ENCODE results near the gene ASCL2.

The ASCL2 gene, protein sequence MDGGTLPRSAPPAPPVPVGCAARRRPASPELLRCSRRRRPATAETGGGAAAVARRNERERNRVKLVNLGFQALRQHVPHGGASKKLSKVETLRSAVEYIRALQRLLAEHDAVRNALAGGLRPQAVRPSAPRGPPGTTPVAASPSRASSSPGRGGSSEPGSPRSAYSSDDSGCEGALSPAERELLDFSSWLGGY

DNA sequence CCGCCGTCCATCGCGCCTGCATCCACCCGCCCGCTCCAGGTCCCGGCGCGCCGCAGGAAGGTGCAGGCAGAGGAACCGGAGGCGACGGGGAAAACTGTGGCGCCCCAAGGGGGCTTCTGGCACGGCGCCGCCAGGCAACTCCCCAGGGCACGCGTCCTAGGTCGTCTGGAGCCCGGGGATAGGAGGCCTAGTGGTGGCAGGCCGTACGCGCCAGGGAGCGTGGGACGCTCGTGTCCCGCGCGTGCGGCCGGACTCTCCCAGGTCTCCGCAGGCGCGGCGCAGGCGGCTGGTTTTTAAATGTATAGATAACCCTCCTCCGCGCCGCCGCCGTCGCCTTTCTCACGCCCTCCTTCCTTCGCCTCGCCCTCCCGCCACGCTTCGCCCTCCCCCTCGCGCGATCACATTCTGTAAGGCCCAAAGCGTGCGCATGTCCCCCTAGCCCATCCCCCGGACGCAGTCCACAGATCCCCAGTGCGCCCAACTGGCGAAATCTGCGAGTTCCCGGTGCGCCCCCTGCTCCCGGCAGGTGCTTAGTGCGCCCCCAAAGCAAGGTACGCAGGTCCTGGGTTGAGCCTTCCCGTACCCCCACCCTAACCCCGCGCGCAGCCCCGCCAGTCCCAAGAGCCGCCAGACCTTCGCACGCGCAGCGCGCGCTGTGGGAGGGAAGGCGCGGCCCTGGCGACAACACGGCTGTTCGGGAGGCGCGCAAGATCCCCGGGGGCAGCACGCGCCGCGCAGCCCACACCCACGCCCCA, at the start of gene ASCL2:
TSS of gene ASCL2 (minus strand) at position 267 of the 755 bp plus-strand sequence. CDS start at position 11, 256 bp downstream.
- in situ Hi-C loops (cut with MboI; ENCODE audit: low sequenced_read_pairs) = no loop called here

DNA sequence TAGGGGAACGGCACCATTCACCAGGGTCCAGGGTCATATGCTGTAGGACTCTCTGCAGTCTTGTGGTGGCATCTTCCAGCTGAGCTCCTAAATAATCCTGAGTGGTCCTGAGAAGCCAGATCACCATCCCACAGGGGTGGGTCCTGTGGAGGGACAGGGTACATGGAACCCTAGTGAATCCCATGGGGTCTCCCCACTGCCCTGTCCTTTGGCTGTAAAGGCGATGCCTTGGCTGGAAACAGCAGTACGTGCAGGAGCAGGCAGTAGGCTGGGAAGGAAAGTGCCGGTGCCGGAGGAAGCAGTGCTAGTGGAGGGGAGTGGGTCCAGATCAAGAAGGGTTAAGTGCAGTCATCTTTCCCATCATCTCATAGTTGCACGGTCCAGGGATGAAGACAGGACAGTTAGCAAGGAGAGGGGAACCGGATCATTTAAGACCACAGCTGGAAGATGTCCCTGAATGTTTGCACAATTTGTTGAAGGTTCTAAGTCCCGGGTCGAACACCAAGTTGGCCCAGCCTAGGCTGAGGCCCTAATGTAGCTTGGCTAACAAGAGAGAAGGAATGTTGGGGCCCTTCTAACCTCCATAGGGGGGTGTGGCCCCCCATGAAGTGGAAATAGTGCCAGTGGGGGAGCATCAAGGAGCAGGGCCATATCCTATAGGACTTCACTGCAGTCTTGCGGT, 49.5 kb upstream of the ASCL2 start:
- in situ Hi-C loops (cut with MboI; ENCODE audit: low sequenced_read_pairs) = no loop called here

DNA sequence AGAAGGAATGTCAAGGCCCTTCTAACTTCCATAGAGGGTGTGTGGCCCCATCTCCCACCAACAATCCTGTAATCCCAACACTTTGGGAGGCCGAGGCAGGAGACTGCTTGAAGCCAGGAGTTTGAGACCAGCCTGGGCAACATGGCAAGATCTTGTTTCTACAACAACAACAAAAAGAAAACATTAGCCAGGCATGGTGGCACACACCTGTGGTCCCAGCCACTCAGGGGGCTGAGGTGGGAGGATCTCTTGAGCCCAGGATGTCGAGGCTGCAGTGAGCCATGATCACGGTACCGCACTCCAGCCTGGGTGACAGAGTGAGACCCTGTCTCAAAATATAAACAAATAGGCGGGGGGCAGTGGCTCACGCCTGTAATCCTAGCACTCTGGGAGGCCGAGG, 48.3 kb upstream of the ASCL2 start:
- in situ Hi-C loops (cut with MboI; ENCODE audit: low sequenced_read_pairs) = no loop called here

DNA sequence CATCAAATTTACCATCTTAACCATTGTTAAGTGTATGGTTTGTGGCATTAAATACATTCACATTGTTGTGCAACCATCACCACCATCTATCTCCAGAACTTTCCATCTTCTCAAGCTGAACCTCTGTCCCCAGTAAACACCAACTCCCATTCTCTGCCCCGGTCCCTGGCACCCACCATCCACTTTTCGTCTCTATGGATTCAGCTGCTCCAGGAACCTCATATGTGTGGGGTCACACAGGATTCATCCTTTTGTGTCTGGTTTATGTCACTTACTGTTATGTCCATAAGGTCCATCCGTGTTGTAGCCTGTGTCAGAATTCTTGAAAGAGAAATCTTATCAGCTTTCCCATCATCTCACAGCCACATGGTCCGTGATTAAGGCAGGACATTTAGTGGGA, 47.7 kb upstream of the ASCL2 start:
- in situ Hi-C loops (cut with MboI; ENCODE audit: low sequenced_read_pairs) = no loop called here

DNA sequence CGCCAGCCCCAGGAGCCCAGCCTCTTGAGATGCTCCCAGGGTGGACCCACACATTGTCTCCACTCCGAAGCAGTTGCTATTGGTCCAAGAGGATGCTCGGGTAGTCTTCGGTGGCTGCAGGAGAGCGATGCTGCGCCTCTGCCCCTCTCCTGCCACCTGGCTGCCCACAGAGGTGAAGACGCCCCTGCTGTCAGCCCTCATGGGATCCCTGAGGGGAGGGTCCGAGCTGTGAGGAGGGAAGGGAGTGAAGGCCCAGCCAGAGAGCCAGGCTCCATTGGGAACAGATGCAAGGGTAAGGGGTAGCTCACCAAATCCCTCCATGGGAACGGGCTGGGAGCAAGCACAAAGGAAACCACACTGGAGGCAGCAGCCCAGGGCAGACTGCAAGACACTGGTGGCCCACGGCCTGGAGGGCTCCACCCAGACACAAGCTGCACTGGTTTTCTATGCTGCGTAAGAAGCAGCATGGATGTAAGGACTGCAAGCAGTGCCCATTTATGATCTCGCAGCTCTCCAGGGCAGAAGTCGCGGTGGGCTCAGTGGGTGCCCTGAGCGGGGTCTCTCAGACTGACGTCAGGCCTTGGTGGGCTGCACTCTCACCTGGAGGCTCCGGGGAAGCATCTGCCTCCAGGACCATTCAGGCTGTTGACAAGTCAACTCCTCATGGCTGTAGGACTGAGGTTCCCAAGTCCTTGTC, 47.1 kb upstream of the ASCL2 start:
- in situ Hi-C loops (cut with MboI; ENCODE audit: low sequenced_read_pairs) = no loop called here

DNA sequence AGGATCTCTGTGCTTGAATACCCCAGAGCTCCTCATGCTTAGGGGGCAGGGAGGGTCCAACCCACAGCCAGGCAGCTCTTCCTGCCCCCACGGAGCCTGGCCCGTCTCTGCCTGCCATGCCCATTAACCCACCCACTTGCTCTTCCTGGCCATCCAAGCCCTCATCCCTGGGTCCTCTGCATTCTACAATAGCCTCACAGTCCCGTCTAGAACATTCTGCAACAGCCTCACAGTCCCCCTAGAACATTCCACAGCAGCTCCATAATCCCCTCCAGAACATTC, 46.5 kb upstream of the ASCL2 start:
- in situ Hi-C loops (cut with MboI; ENCODE audit: low sequenced_read_pairs) = no loop called here

DNA sequence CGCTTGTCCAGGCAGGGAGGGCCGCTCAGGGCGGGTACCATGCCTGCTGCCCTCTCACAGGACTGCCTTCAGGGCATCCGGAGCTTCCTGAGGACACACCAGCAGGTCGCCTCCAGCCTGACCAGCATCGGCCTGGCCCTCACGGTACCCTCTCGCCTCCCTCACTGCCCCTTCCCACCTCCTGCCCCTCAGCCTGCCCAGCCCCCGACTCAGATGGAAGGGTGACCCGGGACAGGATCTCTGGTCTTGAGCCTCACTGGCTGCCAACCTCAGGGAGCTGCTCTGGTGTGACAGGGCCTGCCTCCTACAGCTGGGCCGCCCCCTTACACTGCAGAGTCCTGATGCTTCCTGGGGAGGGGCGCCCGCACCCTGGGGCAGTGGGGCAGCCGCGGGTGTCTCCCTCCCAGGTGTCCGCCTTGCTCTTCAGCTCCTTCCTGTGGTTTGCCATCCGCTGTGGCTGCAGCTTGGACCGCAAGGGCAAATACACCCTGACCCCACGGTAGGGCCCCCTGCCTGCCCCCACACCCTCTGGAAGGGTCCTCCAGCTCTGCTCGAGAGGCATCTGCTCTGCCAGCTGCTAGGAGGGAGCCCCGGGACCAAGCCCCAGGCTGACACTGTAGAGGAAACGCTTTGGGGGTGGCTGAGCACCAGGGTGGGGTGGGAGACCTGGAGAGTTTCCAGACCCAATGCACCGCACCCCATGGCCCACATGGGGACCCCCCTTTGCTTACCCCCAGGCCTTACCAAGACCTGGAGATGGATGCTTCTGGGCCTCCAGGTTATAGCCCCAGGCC, 46.0 kb upstream of the ASCL2 start:
- in situ Hi-C loops (cut with MboI; ENCODE audit: low sequenced_read_pairs) = no loop called here

DNA sequence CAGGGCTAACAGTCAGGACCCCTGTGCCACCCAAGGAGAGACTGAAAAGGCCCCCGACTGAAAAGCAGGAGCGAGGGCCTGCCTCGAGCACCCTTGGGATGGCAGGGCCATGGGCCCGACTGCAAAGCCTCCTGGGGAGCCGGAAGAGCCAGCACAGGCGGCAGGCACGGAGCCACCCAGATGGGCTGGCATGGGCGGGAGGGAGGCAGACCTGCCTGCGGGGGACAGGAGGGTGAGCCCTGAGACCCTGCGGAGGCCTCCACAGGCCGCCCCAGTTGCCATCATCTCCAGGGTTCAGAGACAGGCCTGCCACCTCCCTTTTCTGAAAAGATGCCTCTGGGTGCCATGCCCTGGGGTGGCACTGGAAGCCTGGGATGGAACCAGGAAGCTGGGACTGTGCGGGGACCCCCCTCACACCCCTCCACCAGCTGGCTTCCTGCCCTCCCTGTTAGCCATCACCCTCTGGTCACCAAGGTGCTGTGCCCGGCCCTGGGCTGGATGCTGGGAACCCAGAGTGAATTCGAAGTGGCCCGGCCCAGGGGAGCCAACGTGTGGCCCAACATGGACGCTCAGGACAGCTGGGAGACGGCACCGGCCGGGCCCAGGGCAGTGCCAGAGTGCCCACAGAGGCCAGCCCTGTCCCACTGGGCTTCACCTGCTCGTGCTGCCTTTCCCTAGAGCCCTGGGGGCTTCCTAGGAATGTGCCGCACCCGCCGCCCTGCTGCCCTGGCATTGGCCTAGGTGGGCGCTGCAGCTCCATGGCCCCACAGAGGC, 45.2 kb upstream of the ASCL2 start:
- in situ Hi-C loops (cut with MboI; ENCODE audit: low sequenced_read_pairs) = no loop called here

DNA sequence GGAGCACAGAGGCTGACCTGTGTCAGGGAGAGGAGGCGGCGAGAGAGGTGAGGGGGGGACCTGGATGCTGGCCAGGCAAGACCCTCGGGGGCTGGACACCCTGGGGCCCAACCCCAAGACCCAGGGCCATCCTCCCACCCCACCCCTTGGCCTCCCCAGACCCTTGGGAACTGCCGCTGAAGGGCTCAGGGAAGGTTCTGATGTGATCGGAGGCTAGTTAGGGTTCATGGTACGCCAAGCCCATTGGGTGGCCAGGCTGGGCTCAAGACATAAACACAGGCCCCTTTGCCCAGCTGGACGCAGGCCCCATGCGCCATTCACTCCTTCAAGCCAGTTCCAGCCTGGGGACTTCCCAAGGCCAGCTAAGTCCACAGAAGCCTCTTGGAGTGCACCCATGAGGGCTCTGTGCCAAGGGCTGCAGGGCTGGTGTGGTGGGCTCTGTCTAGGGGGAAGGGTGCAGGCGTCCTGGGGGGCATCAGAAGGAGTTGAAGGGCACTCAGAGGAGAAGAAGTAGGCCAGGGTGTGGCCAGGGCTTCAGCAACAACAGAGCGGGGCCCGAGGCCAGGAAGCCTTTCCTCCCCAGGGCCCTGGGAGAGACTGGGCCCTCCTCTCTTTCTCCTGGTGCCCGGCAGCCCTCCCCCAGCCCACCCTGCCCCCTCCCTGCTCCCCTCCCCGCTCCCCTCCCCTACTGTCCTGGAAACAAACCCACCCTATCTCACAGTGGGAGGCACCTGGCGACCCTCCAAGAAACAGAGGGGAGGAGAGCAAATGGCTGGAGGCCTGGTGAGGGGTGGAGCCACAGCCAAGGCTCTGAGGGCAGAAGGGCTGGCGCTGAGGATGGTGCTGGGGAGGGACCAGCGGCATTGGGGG, 44.4 kb upstream of the ASCL2 start:
- in situ Hi-C loops (cut with MboI; ENCODE audit: low sequenced_read_pairs) = no loop called here

DNA sequence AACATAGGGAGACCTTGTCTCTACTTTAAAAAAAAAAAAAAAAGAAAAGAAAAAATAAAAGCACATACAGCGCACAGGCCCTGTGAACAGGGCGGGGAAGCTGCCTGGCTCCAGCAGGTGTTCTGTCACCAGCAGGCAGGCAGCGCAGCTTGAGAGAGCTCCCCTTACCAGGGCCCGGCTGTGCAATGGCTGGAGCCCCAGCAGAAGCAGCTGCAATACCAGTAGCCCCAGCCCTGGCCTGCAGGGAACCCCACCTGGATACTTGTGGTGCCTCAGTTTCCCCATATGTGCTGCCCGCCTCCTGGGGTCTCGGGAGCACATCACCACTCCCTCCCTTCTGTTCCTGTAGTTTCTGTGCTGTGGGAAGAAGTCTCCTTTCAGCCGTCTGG, 43.7 kb upstream of the ASCL2 start:
- in situ Hi-C loops (cut with MboI; ENCODE audit: low sequenced_read_pairs) = no loop called here

DNA sequence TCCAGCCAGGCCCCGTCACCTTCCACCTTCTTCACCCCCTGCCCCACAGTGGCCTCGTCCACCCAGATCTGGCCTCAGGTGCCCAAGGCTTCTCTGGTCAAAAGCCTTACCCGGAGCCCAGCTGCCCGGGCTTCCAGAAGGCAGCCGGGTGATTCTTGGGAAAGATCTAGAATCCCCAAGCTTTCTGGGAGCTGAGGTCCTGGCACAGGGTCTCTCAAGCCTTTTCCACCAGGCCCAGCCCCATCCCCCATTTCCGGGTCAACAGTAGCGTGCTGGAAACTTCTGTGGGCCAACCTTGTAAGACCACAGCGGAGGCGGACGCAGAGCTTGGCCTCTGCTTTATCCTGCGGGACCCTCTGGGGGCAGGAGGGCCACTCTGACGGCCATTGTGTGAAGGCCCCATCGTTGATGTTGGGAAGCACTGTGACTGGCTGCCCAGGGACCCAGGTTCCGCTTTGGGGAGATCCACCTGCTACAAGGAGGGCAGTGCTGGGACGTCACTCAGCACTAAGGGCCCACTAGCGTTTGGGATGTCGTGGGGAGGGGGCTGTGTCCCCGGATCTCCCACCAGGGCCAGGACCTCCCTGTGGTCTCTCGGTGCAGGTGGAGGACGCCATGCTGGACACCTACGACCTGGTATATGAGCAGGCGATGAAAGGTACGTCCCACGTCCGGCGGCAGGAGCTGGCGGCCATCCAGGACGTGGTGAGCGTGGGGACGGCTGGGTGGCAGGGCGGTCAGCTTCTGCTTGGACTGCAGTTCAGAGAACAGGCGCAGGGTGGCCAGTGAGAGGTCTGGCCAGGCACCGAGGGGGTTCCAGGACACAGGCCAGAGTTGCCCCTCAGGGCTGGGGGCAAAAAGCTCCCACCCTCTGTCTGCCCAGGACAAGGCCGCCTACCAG, 42.9 kb upstream of the ASCL2 start:
- in situ Hi-C loops (cut with MboI; ENCODE audit: low sequenced_read_pairs) = no loop called here

DNA sequence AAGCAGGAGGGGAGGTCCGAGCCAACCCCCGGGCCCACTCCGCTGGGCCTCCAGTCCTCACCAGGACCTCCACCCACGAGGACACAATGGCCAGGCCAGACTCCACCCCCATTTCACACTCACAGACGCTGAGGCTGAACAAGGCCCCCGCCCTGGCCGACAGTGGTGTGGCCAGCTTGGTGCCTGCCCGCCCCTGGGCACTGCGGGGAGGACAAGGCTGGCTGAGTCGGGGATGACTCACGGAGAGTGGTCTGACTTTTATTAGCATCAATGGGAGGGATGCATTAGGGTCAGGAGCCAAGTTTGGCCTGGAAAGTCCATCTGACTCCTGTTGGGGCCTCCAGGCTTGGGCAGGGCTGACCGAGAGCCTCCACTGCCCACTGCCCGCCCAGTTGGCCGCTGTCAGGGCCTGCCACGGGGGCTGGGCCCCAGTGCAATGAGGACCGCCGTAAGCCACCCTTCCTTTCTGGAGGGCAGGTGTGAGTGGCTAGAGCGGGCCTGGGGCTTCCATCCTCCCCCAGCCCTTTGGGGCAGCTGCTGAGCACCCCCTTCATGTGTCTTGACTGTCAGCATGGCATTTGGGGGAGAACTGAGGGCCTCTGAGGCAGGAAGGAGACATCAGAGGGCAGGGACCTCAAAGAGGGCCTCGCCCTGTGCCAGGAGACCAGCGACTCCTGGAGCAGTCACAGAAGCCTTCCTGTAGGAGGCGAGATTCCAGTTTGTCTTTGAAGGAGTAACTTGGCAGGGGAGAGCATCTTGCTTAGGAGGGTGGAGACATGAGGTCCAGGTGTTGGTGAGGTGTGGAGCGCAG, 42.0 kb upstream of the ASCL2 start:
- in situ Hi-C loops (cut with MboI; ENCODE audit: low sequenced_read_pairs) = no loop called here

DNA sequence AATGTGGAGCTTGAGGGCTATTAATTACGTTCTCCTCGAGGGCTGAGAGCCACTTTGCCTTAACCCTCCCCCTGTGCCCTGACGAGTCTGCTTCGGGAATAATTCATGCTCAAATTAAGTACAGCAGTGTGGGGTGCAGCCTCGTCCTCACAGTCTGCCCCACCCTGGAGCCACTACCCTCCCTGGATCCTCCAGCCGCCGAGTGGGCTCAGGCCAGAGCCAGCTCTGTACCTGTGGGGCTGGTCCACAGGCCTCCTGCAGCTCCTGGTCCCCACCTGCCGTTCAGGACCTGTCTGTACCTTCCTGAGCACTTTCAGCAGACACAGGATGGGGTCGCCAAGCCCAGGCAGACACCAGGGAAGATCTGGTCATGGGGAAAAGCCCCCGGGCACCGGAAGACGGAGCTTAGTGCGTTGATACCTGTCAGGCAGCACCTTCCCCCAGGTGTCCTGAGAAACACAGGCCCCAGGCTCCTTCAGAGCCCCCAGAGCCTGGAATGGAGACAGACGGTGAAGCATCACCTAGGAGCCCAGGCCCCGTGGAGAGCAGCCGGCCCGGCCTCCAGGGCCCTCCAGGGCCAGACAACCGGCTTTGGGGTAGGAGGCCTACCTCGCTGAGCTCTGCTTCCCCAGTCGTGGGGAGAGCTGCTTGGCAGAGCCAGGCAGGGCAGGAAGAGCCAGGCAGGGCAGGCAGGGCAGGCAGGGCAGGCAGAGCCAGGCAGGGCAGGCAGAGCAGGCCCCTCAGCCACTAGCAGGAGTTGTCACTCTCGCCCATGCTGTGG, 41.2 kb upstream of the ASCL2 start:
- in situ Hi-C loops (cut with MboI; ENCODE audit: low sequenced_read_pairs) = no loop called here

DNA sequence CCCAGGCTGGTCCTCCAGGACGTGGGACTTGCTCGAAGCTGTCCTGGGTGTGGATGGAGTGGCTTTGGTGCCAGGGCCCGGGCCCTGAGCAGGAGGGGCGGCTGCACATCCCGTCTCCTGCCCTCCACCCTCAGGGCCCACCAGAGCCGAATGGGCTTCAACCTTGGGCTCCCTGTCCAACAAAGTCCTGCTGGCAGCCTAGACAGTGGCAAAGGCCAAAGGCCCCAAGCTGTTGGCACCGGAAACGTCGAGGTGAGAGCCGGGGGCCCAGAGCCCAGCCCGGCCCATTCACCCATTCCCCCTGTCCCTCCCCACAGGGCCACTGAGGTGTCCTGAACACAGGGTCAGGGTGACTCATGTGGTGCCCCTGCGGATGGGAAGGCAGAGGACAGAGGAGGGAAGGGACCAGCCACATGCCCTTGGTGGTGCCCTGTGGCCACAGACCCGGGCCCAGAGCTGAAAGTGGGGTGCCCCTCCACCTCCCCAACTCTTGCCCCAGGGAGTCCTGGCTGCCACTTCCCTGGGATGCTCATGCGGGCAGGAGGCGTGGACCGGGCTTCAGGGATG, 40.5 kb upstream of the ASCL2 start:
- in situ Hi-C loops (cut with MboI; ENCODE audit: low sequenced_read_pairs) = no loop called here

DNA sequence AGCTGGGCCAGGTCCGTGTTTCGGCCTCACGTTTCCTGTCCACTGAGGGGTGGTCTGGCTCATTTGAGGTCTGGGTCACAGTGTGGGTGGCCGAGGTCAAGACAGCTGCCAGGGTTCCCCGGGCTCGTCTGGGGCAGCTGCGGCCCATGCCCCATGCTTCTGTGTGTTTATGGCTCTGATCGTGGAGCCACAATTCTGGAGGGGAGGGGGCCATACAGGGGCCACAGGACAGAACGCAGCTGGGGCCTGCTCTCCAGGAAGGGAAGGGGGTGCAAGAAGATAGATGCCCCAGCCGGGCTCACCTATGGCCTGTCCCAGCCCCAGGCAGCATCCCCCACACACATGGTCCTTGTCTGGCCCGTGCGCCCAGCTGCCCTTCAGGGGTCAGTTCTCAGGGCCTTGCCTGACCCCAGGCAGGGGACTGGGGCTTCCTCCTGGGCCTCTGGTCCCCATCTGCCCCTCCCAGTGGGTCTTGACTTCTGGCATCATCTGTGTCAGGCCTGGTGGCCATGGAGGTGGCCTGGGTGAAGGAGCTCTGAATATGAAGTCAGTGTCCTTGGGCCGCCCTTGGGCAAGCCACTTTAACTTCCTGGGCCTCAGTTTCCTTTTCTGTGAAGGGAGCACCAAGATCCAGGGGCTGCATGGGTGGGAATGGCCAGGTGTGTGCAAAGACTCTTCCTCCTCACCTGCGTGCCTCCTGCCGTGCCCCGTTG, 39.8 kb upstream of the ASCL2 start:
- in situ Hi-C loops (cut with MboI; ENCODE audit: low sequenced_read_pairs) = no loop called here

Measured in HL-60/S4 treated with phorbol 12-myristate 13-acetate at 8.2 ng/mL for 4 days and 3 days (cell line).